GM12878 (cell line): Measurements from ENCODE around the gene FBXW9. TPM values are rescaled to one million over a fixed set of nuclear protein-coding genes. Genes with fewer than 3 reads are reported as not detected.

Experiments used
- ASH2L ChIP-seq: fragments of 300-600, 200-600 bp; sonication (generic); IDR thresholded peaks from 2 replicates; pipeline ENCODE4 v1.6.1; 2017; ENCODE audit warnings: low read depth, mild to moderate bottlenecking, borderline replicate concordance
- CUX1 ChIP-seq: IDR thresholded peaks from 2 replicates; pipeline ENCODE4 v1.6.1; 2012; ENCODE audit warnings: improper control_type of control experiment, low read depth, low read length; ENCODE audit not compliant: insufficient replicate concordance
- EGR1 ChIP-seq, 2 experiments: IDR thresholded peaks; 1 replicate in 1 of 2; 2 replicates in 1 of 2; pipeline ENCODE4 v1.6.1; 2011 to 2012; ENCODE audit warnings: low read depth in 2 of 2, low read length in 2 of 2, borderline replicate concordance in 1 of 2, mild to moderate bottlenecking in 1 of 2, moderate library complexity in 1 of 2
- FOXM1 ChIP-seq: IDR thresholded peaks from 2 replicates; pipeline ENCODE4 v1.6.1; 2012; ENCODE audit warnings: low read depth, mild to moderate bottlenecking, inconsistent platforms, low read length, moderate library complexity
- IRF3 ChIP-seq: fragments of 450-650 bp; IDR thresholded peaks from 2 replicates; pipeline ENCODE4 v1.6.1; 2014; ENCODE audit warnings: mild to moderate bottlenecking
- IRF4 ChIP-seq: IDR thresholded peaks from 2 replicates; pipeline ENCODE4 v1.6.1; 2011; ENCODE audit warnings: low read depth, low read length
- IRF5 ChIP-seq: fragments of 450-650 bp; IDR thresholded peaks from 2 replicates; pipeline ENCODE4 v1.6.1; 2017; ENCODE audit warnings: borderline replicate concordance
- KAT2A ChIP-seq: conservative IDR thresholded peaks from 2 replicates; pipeline ENCODE4 v1.6.1; 2011; ENCODE audit warnings: low read depth, low read length; ENCODE audit not compliant: control insufficient read depth
- KDM1A ChIP-seq: fragments of 200-600 bp; sonication (generic); IDR thresholded peaks from 2 replicates; pipeline ENCODE4 v1.6.1; 2016; ENCODE audit warnings: borderline replicate concordance
- MEF2B ChIP-seq: fragments of 450-650 bp; IDR thresholded peaks from 2 replicates; pipeline ENCODE4 v1.6.1; 2018; ENCODE audit warnings: mild to moderate bottlenecking, moderate library complexity; ENCODE audit not compliant: partially characterized antibody, poor library complexity, severe bottlenecking
- NFYA ChIP-seq: IDR thresholded peaks from 2 replicates; pipeline ENCODE4 v1.6.1; 2011; ENCODE audit warnings: low read depth, mild to moderate bottlenecking, low read length, improper control_type of control experiment, borderline replicate concordance
- PAX5 ChIP-seq: IDR thresholded peaks from 2 replicates; pipeline ENCODE4 v1.6.1; 2011; ENCODE audit warnings: low read depth, low read length, borderline replicate concordance
- PBX3 ChIP-seq: IDR thresholded peaks from 2 replicates; pipeline ENCODE4 v1.6.1; 2011; ENCODE audit warnings: mild to moderate bottlenecking, low read depth, low read length, moderate library complexity; ENCODE audit not compliant: insufficient replicate concordance
- RFX5 ChIP-seq: IDR thresholded peaks from 2 replicates; pipeline ENCODE4 v1.6.1; 2011; ENCODE audit warnings: low read depth, low read length, improper control_type of control experiment
- SMAD1 ChIP-seq: fragments of 450-650 bp; IDR thresholded peaks from 2 replicates; pipeline ENCODE4 v1.6.1; 2018; ENCODE audit warnings: mild to moderate bottlenecking, low read depth; ENCODE audit not compliant: partially characterized antibody
- SP1 ChIP-seq: IDR thresholded peaks from one replicate; pipeline ENCODE4 v1.6.1; 2011; ENCODE audit warnings: low read depth, low read length
- SUZ12 ChIP-seq: fragments of 200-600 bp; sonication (generic); IDR thresholded peaks from one replicate; pipeline ENCODE4 v1.6.1; 2018; ENCODE audit warnings: antibody characterized with exemption, mild to moderate bottlenecking; ENCODE audit not compliant: unreplicated experiment
- TBL1XR1 ChIP-seq: IDR thresholded peaks from 2 replicates; pipeline ENCODE4 v1.6.1; 2012; ENCODE audit warnings: low read depth, low read length, improper control_type of control experiment
- WRNIP1 ChIP-seq: IDR thresholded peaks from 2 replicates; pipeline ENCODE4 v1.6.1; 2011; ENCODE audit warnings: low read depth, low read length, improper control_type of control experiment, borderline replicate concordance
- YY1 ChIP-seq: IDR thresholded peaks from 2 replicates; pipeline ENCODE4 v1.6.1; 2011; ENCODE audit warnings: low read depth, mild to moderate bottlenecking, low read length
- ZNF24 ChIP-seq: fragments of 450-650 bp; IDR thresholded peaks from 2 replicates; pipeline ENCODE4 v1.6.1; 2017; ENCODE audit warnings: antibody characterized with exemption, mild to moderate bottlenecking
- polyA plus RNA-seq, 11 experiments: library from polyadenylated mRNA; depleted of rRNA in 4 of 11; unstranded in 6 of 11; stranded (reverse) in 5 of 11; fragments of >200 nt; fragmentation: Nextera tagmentation in 4 of 11; fragmentation: Illumina TruSeq in 1 of 11; extraction: Ambion mirVana in 4 of 11; extraction: Trizol in 1 of 11; gene quantifications; 1 replicate in 1 of 11; 2 replicates in 10 of 11; pipeline versions ENCODE4 v1.2.1 to v1.2.3, GENCODE V29; 2011 to 2016; ENCODE audit warnings: inconsistent platforms in 2 of 11, missing spikeins in 2 of 11, low read depth in 1 of 11
- total RNA-seq, 4 experiments: library from RNA; depleted of rRNA in 3 of 4; stranded (reverse); fragments of >200 nt in 3 of 4; fragmentation: Illumina TruSeq in 1 of 4; extraction: Trizol in 1 of 4; gene quantifications; 2 replicates each; pipeline versions ENCODE4 v1.2.1 to v1.2.3, GENCODE V29; 2013 to 2021

The FBXW9 gene
- total and polyA plus RNA-seq, 10 of the 15 experiments (the other 5 are each of a cell fraction or from before 2014, with no cell fraction given): 0.21 to 14.8 (median 7.3) TPM

- no peak for TF ChIP-seq CUX1
- peak; percentile 84 for TF ChIP-seq YY1
- no peak for TF ChIP-seq SP1
- no peak for TF ChIP-seq SMAD1
- TF ChIP-seq PAX5: no peak
- TF ChIP-seq ZNF24: no peak
- no peak for TF ChIP-seq SUZ12
- no peak for TF ChIP-seq TBL1XR1
- TF ChIP-seq IRF3: no peak
- TF ChIP-seq PBX3: no peak
- 0 out of 2 replicates have a peak, but pooled peaks have one; percentile 34 for TF ChIP-seq IRF4
- peak in 1 of 2 experiments; percentile 80; a peak in 2 of 3 replicates for TF ChIP-seq EGR1 (IDR thresholded peaks at IDR 0.05; ENCODE audit: borderline replicate concordance in 1 of 2, low read depth in 2 of 2, low read length in 2 of 2)
- 0 out of 2 replicates have a peak, but pooled peaks have one; percentile 77 for TF ChIP-seq WRNIP1
- no peak for TF ChIP-seq KAT2A
- no peak for TF ChIP-seq KDM1A
- no peak for TF ChIP-seq FOXM1
- no peak for TF ChIP-seq NFYA
- no peak for TF ChIP-seq ASH2L
- no peak for TF ChIP-seq MEF2B
- no peak for TF ChIP-seq IRF5
- no peak for TF ChIP-seq RFX5
Measured at GRCh38 chr19:12733369-12734214, 37.2 kb upstream of the FBXW9 start (continued).
